Upper lobe of left lung (tissue), 4 donors: ENCODE measurements around the gene AKAP3.

Experiments
- CTCF ChIP-seq, 6 experiments: fragments of 450-650 bp in 4 of 6; fragments of 200-600 bp in 2 of 6; sonication (generic) in 2 of 6; IDR thresholded peaks; one replicate each; pipeline ENCODE4 v1.5.1; 2016 to 2019; ENCODE audit warnings: antibody characterized with exemption in 6 of 6
- EP300 ChIP-seq, 4 donors: sonication (generic); formaldehyde crosslinking; IDR thresholded peaks; one replicate each; pipeline ENCODE4 v1.5.1; 2017; ENCODE audit warnings: antibody characterized with exemption in 4 of 4, control low read depth in 2 of 4
- POLR2A ChIP-seq, 4 donors: fragments of 450-650 bp; IDR thresholded peaks; one replicate each; pipeline ENCODE4 v1.5.1; 2016 to 2017; ENCODE audit warnings: antibody characterized with exemption in 4 of 4, mild to moderate bottlenecking in 2 of 4
- POLR2AphosphoS5 ChIP-seq, 2 donors: sonication (generic); formaldehyde crosslinking; IDR thresholded peaks; one replicate each; pipeline ENCODE4 v1.5.1; 2017; ENCODE audit warnings: antibody characterized with exemption in 2 of 2

- no peak for TF ChIP-seq CTCF (IDR thresholded peaks at IDR 0.05)
- no peak for TF ChIP-seq POLR2A (IDR thresholded peaks at IDR 0.05)
- no peak for TF ChIP-seq POLR2AphosphoS5 (IDR thresholded peaks at IDR 0.05)
- no peak for TF ChIP-seq EP300 (IDR thresholded peaks at IDR 0.05)
Observed at GRCh38 chr12:4603421-4603820, 45.4 kb downstream of the AKAP3 start.
